Measurements from ENCODE around the gene GRAMD4. TPM values are rescaled to one million over a fixed set of nuclear protein-coding genes. Genes with fewer than 3 reads are reported as not detected.

The GRAMD4 gene
- polyA plus RNA-seq, 3 donors = 9.5 to 33.3 (median 12.6) TPM

- Histone ChIP-seq H4K20me1 (ENCODE audit: insufficient read depth, low read length) (peaks cover 52% of the 10 kb centered on the region), H3K36me3 (replicated peaks in 1 of 2; ENCODE audit: control insufficient read depth in 1 of 2, insufficient read depth in 2 of 2, low read length in 2 of 2) (peaks cover 74 to 80% of the 10 kb centered on the region in 2 donors), H2AFZ (ENCODE audit: insufficient read depth, low read depth, low read length, poor library complexity, severe bottlenecking) (no peak overlapping the region), H3K4me2 (replicated peaks; ENCODE audit: extremely low read depth, low read length, poor library complexity, severe bottlenecking) (peak overlapping the region; percentile 35), H3K9me3 (replicated peaks in 1 of 2; ENCODE audit: control insufficient read depth in 1 of 2, insufficient read depth in 1 of 2, low read length in 2 of 2) (no peaks in the 10 kb centered on the region), H3K9ac (ENCODE audit: insufficient read depth, low read length, poor library complexity, severe bottlenecking) (no peak overlapping the region), H3K4me1 (ENCODE audit: control insufficient read depth in 1 of 2, insufficient read depth in 2 of 2, low read length in 2 of 2) (peaks cover 16 to 20% of the 10 kb centered on the region in 2 donors), H3K4me3 (replicated peaks in 1 of 3; ENCODE audit: low read depth in 2 of 3, low read length in 3 of 3) (peak overlapping the region in 1 of 3 experiments; percentile 30), H3K79me2 (ENCODE audit: insufficient read depth, low read length) (peaks cover 3% of the 10 kb centered on the region), H3K27ac (ENCODE audit: low read depth in 1 of 2, low read length in 2 of 2) (peak overlapping the region; percentile 4 to 20), H3K27me3 (ENCODE audit: control insufficient read depth in 2 of 2, insufficient read depth in 2 of 2, low read length in 2 of 2) (no peaks in the 10 kb centered on the region)
- no peak for TF ChIP-seq CTCF (IDR thresholded peaks at IDR 0.05)
- whole genome bisulfite sequencing (ENCODE audit: insufficient coverage) = under 1% methylated on average over 19 of the region's 19 CpGs
- Mint-ChIP-seq H3K27ac (peak overlapping the region; percentile 62 to 85 (median 79)), H3K9me3 (peaks cover 0 to 2% (median 0%) of the 10 kb centered on the region in 7 donors), H3K27me3 (ENCODE audit: low read depth in 3 of 3) (peaks cover 0 to 2% (median 0%) of the 10 kb centered on the region in 3 donors), H3K4me1 (peaks cover 37% of the 10 kb centered on the region), H3K36me3 (peaks cover 46 to 77% of the 10 kb centered on the region in 2 donors), H3K4me3 (peak overlapping the region; percentile 72 to 73)
- DNase-seq = peak; percentile 62 to 76 (median 68)
- intact Hi-C loops (cut with micrococcal nuclease) = no loop called here
Observed at GRCh38 chr22:46674367-46674781, 54.2 kb downstream of the GRAMD4 start.

GRCh38 chr22:46674906-46675305 is 54.7 kb downstream of the GRAMD4 start:
- no peak overlapping the region for H3K4me2 ChIP-seq (replicated peaks; ENCODE audit: extremely low read depth, low read length, poor library complexity, severe bottlenecking)
- H3K4me3 Mint-ChIP-seq = peak overlapping the region in 1 of 2 donors; percentile 72
- H3K27me3 Mint-ChIP-seq (ENCODE audit: low read depth in 3 of 3) = peaks cover 0 to 2% (median 0%) of the 10 kb centered on the region in 3 donors
- H3K9ac ChIP-seq (ENCODE audit: insufficient read depth, low read length, poor library complexity, severe bottlenecking) = no peak overlapping the region
- peak overlapping the region in 6 of 7 donors; percentile 32 to 85 (median 69) for H3K27ac Mint-ChIP-seq
- H3K79me2 ChIP-seq (ENCODE audit: insufficient read depth, low read length) = peaks cover 3% of the 10 kb centered on the region
- 43% methylated on average over 10 of the region's 11 CpGs for WGBS (ENCODE audit: insufficient coverage)
- peaks cover 0 to 2% (median 0%) of the 10 kb centered on the region in 7 donors for H3K9me3 Mint-ChIP-seq
- no peak overlapping the region for H3K27ac ChIP-seq (ENCODE audit: low read depth in 1 of 2, low read length in 2 of 2)
- intact Hi-C loops (cut with micrococcal nuclease) = no loop called here
- H3K4me1 ChIP-seq (ENCODE audit: control insufficient read depth in 1 of 2, insufficient read depth in 2 of 2, low read length in 2 of 2) = peaks cover 16 to 20% of the 10 kb centered on the region in 2 donors
- H3K4me1 Mint-ChIP-seq = peaks cover 37% of the 10 kb centered on the region
- no peak overlapping the region for H2AFZ ChIP-seq (ENCODE audit: insufficient read depth, low read depth, low read length, poor library complexity, severe bottlenecking)
- TF ChIP-seq CTCF (IDR thresholded peaks at IDR 0.05) = no peak
- no peaks in the 10 kb centered on the region for H3K9me3 ChIP-seq (replicated peaks in 1 of 2; ENCODE audit: control insufficient read depth in 1 of 2, insufficient read depth in 1 of 2, low read length in 2 of 2)
- no peak for DNase-seq
- H3K27me3 ChIP-seq (ENCODE audit: control insufficient read depth in 2 of 2, insufficient read depth in 2 of 2, low read length in 2 of 2) = no peaks in the 10 kb centered on the region
- H3K36me3 Mint-ChIP-seq = peaks cover 41 to 72% of the 10 kb centered on the region in 2 donors
- H3K4me3 ChIP-seq (replicated peaks in 1 of 3; ENCODE audit: low read depth in 2 of 3, low read length in 3 of 3) = peak overlapping the region in 1 of 3 experiments; percentile 30
- peaks cover 55% of the 10 kb centered on the region for H4K20me1 ChIP-seq (ENCODE audit: insufficient read depth, low read length)
- H3K36me3 ChIP-seq (replicated peaks in 1 of 2; ENCODE audit: control insufficient read depth in 1 of 2, insufficient read depth in 2 of 2, low read length in 2 of 2) = peaks cover 71 to 77% of the 10 kb centered on the region in 2 donors

Data from CD14-positive monocyte (primary cell).